Gastrocnemius medialis (tissue), 4 donors: ENCODE data around the gene WNT3A.

Source experiments
- CTCF ChIP-seq, 5 experiments: fragments of 450-650 bp in 3 of 5; fragments of 200-600 bp in 2 of 5; sonication (generic) in 2 of 5; IDR thresholded peaks in 4 of 5; conservative IDR thresholded peaks in 1 of 5; 1 replicate in 4 of 5; 2 replicates in 1 of 5; pipeline ENCODE4 v1.5.1; 2016 to 2019; ENCODE audit warnings: antibody characterized with exemption in 5 of 5, mild to moderate bottlenecking in 3 of 5, moderate library complexity in 3 of 5
- POLR2A ChIP-seq, 2 donors: fragments of 450-650 bp; IDR thresholded peaks; one replicate each; pipeline ENCODE4 v1.6.1; 2017; ENCODE audit warnings: antibody characterized with exemption in 2 of 2, mild to moderate bottlenecking in 2 of 2, moderate library complexity in 2 of 2

DNA sequence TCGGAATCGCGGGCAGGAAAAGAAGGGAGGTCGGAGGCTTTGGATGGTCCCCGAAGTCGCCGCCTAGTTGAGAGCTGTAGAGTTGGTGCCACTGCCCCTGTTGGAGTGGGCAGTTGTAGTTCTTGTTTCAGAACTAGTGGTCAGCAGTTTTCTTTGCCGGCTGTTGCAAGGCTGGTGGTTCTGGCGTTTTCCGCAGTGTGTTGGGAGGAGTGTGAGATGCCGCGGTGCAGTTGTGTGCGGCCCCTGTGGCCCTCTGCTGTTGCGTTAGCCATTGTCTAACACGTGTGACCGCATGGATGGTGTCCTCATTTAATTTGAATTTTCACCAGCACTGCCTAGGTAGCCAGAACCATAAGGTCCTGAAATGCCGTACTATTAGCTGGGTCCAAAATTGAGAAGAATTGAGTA is 77.1 kb downstream of the WNT3A start:
- TF ChIP-seq CTCF (IDR thresholded peaks at IDR 0.05 in 4 of 5, conservative IDR thresholded peaks at IDR 0.05 in 1 of 5), result no peak
- peak in 1 of 2 donors; percentile 37 for TF ChIP-seq POLR2A (IDR thresholded peaks at IDR 0.05)
